Peyer's patch (tissue), 4 donors: ENCODE results near the gene STRN3. TPM values are rescaled to one million over a fixed set of nuclear protein-coding genes. Genes with fewer than 3 reads are reported as not detected.
A peak's percentile ranks its signal among the peaks of the same experiment; 100 is the strongest.
"Not testable (repeated sequence)": the region's sequence is repeated elsewhere in the genome, so short reads cannot be mapped to it uniquely, and the experiment has no call there.

Source experiments
- DNase-seq, 3 donors: peaks; one replicate each; pipeline ENCODE4 v3.0.0-alpha.2; 2017 to 2019
- H3K27ac ChIP-seq, 4 donors: fragments of 200-600 bp; sonication (generic); one replicate each; pipeline ENCODE4 v1.5.1; 2016 to 2019
- H3K27me3 ChIP-seq, 2 donors: fragments of 200-600 bp; sonication (generic); one replicate each; pipeline ENCODE4 v1.5.1; 2019
- H3K36me3 ChIP-seq, 3 donors: fragments of 200-600 bp; sonication (generic); one replicate each; pipeline ENCODE4 v1.5.1; 2016 to 2019
- H3K4me1 ChIP-seq, 4 donors: fragments of 200-600 bp; sonication (generic); one replicate each; pipeline ENCODE4 v1.5.1; 2016 to 2019
- H3K4me3 ChIP-seq, 4 donors: fragments of 200-600 bp; sonication (generic); 1 replicate in 3 of 4; 2 replicates in 1 of 4; pipeline ENCODE4 v1.5.1; 2016 to 2019; ENCODE audit warnings: mild to moderate bottlenecking in 1 of 4
- H3K9me3 ChIP-seq, 4 donors: fragments of 200-600 bp; sonication (generic); one replicate each; pipeline ENCODE4 v1.5.1; 2016 to 2019; ENCODE audit warnings: mild to moderate bottlenecking in 1 of 4
- POLR2A ChIP-seq, 2 donors: fragments of 450-650 bp; IDR thresholded peaks; one replicate each; pipeline ENCODE4 v1.5.1; 2017; ENCODE audit warnings: antibody characterized with exemption in 2 of 2, mild to moderate bottlenecking in 2 of 2, moderate library complexity in 2 of 2
- total RNA-seq, 4 donors: library from RNA; depleted of rRNA; stranded (reverse); fragments of >200 nt; gene quantifications; one replicate each; pipeline ENCODE4 v1.1.0, GENCODE V29; 2016
- TF ChIP-seq, protein P1 (sequence below), 6 experiments: fragments of 450-650 bp in 4 of 6; fragments of 200-600 bp in 2 of 6; sonication (generic) in 1 of 6; IDR thresholded peaks; one replicate each; pipeline ENCODE4 v1.5.1; 2017 to 2019; ENCODE audit warnings: antibody characterized with exemption in 6 of 6, mild to moderate bottlenecking in 3 of 6, moderate library complexity in 1 of 6

Gene STRN3
- total RNA-seq, 4 donors from 2014 or later = 21.1 to 46.2 (median 26.8) TPM

DNA sequence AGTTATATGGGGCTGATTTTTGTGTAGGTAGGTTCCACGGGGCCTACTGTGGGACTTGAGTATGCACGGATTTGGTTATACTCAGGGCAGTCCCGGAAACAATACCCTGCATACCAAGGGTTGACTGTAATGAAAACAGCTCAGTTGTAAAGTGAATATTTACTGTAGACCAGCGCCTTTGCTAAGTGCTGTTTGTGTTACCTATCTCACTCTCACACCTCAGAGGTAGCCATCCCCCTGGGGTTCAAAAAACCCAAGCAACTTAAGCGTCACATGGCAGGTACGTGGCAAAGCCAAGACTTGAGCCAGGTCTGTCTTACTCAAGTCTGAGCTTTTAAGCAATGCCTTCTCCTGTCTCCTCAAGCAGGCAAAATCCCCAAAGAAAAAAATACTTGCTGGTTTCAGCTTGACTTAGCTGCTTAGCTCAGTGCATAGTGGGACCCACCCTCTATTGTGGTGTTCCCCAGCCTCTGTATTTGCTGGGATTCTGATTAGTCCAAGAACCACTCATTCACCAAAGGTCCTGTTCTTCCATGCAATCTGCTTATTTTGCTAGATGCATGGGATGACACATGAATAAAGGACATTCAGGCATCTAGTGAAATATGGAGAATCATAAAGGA is 34.2 kb upstream of the STRN3 start:
- Histone ChIP-seq H3K27ac (no peak overlapping the region), H3K36me3 (no peaks in the 10 kb centered on the region), H3K4me1 (peaks cover 0 to 3% (median 0%) of the 10 kb centered on the region in 4 donors), H3K9me3 (no peaks in the 10 kb centered on the region), H3K4me3 (no peak overlapping the region), H3K27me3 (no peaks in the 10 kb centered on the region)
- no peak for DNase-seq
- TF ChIP-seq, protein P1, sequence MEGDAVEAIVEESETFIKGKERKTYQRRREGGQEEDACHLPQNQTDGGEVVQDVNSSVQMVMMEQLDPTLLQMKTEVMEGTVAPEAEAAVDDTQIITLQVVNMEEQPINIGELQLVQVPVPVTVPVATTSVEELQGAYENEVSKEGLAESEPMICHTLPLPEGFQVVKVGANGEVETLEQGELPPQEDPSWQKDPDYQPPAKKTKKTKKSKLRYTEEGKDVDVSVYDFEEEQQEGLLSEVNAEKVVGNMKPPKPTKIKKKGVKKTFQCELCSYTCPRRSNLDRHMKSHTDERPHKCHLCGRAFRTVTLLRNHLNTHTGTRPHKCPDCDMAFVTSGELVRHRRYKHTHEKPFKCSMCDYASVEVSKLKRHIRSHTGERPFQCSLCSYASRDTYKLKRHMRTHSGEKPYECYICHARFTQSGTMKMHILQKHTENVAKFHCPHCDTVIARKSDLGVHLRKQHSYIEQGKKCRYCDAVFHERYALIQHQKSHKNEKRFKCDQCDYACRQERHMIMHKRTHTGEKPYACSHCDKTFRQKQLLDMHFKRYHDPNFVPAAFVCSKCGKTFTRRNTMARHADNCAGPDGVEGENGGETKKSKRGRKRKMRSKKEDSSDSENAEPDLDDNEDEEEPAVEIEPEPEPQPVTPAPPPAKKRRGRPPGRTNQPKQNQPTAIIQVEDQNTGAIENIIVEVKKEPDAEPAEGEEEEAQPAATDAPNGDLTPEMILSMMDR (IDR thresholded peaks at IDR 0.05) = no peak
- no peak for TF ChIP-seq POLR2A (IDR thresholded peaks at IDR 0.05)

DNA sequence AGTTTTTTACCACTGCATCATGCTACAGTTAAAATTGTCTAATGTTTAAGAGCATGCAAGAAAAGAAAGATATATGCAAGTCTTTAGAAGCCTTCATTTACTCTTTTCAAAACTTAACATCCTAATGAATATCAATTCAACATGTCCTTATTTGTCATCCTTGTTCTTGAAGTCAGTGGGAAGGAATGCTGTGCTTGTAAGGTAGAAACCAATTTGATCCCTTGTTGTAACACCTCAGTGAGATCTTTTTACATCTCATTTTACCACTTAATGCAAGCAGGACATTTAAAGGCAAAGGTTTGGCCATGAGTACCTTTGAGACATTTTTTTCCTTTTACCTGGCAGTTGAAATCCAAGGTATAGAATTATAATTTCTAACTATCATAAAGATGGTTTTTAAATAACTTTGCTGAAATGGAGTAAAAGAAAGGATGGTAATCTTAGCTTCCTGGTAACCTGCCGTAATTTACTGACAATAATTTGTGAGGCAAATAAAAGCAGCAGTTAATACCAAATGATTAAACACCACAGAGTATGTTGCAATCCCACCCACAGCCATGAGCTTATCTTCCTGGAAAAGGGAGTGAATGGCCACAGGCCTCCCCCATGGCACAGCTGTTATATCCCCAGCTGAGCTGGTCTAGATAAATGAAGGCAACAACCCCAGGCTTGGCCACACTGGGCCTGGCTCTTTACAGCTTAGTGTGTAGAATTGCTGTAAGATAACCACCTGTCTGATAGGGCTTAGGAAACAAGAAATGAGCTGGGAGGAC is 33.2 kb upstream of the STRN3 start:
- no peaks in the 10 kb centered on the region for H3K27me3 ChIP-seq
- no peak overlapping the region for H3K27ac ChIP-seq
- peaks cover 0 to 3% (median 0%) of the 10 kb centered on the region in 4 donors for H3K4me1 ChIP-seq
- no peak for DNase-seq
- TF ChIP-seq, protein P1 (IDR thresholded peaks at IDR 0.05) = no peak
- TF ChIP-seq POLR2A (IDR thresholded peaks at IDR 0.05) = no peak
- no peaks in the 10 kb centered on the region for H3K36me3 ChIP-seq
- H3K9me3 ChIP-seq = no peaks in the 10 kb centered on the region
- no peak overlapping the region for H3K4me3 ChIP-seq

DNA sequence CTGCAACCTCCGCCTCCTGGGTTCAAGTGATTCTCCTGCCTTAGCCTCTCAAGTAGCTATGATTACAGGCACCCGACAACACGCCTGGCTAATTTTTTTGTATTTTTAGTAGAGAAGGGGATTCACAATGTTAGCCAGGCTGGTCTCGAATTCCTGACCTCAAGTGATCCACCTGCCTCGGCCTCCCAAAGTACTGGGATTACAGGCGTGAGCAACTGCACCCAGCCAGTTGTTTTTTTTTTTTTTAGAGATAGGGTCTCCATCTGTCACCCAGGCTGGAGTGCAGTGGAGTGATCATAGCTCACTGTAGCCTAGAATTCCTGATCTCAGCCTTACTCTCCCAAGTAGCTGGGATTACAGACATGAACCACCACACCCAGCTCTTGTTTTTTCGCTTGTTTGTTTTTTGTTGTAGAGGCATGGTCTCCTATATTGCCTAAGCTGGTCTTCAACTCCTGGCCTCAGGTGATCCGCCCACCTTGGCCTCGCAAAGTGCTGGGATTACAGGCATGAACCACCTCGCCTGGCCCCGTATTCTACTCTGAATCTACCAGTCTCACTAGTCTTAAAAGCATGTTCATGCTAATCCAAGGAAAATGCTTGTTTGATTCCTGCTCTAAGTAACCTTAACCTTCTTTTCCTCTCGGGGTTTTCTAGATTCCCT is 31.7 kb upstream of the STRN3 start:
- no peak for TF ChIP-seq POLR2A (IDR thresholded peaks at IDR 0.05)
- TF ChIP-seq, protein P1 (IDR thresholded peaks at IDR 0.05) = no peak
- DNase-seq = no peak
- Histone ChIP-seq H3K4me1 (peaks cover 0 to 3% (median 0%) of the 10 kb centered on the region in 4 donors), H3K4me3 (no peak overlapping the region), H3K9me3 (no peaks in the 10 kb centered on the region), H3K27ac (no peak overlapping the region), H3K36me3 (no peaks in the 10 kb centered on the region), H3K27me3 (no peaks in the 10 kb centered on the region)

DNA sequence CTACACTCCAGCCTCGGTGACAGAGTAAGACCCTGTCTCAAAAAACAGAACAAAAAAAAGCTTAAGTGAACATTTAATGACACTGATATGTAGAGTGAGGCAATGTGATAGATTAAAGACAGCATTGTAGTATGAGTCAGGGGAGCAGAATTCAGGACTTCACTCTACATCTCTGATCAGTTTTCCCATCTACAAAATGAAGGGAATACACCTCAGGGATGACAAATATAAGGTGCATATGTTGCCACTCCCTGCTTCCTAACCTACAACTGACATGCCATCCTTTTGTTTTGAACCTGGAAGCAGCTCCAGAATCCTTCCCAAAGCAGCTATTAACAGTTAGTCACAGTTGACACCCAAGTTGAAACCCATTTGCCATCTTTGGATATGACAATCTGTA is 30.9 kb upstream of the STRN3 start:
- Histone ChIP-seq H3K9me3 (no peaks in the 10 kb centered on the region), H3K27ac (no peak overlapping the region)
- TF ChIP-seq, protein P1 (IDR thresholded peaks at IDR 0.05) = no peak
- no peak for TF ChIP-seq POLR2A (IDR thresholded peaks at IDR 0.05)

GRCh38 chr14:31052905-31053586 is 26.9 kb upstream of the STRN3 start:
- H3K27ac ChIP-seq = peak overlapping the region in 1 of 4 donors; percentile 30
- H3K27me3 ChIP-seq, H3K4me3 ChIP-seq, H3K36me3 ChIP-seq, H3K4me1 ChIP-seq, H3K9me3 ChIP-seq: not testable (repeated sequence)
- peak in 2 of 3 donors; percentile 61 to 69 for DNase-seq

More for the DNA sequence above, 30.9 kb upstream of the STRN3 start:
- Histone ChIP-seq H3K27me3 (no peaks in the 10 kb centered on the region), H3K36me3 (no peaks in the 10 kb centered on the region), H3K4me3 (no peak overlapping the region), H3K4me1 (peaks cover 0 to 3% (median 0%) of the 10 kb centered on the region in 4 donors)
- no peak for DNase-seq
